Neural cell (in vitro differentiated cells): Measurements from ENCODE around the gene FHL2.

Source experiments
- CTCF ChIP-seq: fragments of 450-650 bp; IDR thresholded peaks from 2 replicates; pipeline ENCODE4 v1.5.1; 2014; ENCODE audit warnings: antibody characterized with exemption, mild to moderate bottlenecking, moderate library complexity; ENCODE audit not compliant: poor library complexity, severe bottlenecking
- EZH2 ChIP-seq: fragments of 200-600, 300-800 bp; shearing (Covaris generic), sonication (generic); IDR thresholded peaks from 2 replicates; pipeline ENCODE4 v1.6.1; 2014; ENCODE audit warnings: antibody characterized with exemption, low read length, borderline replicate concordance, mild to moderate bottlenecking; ENCODE audit not compliant: insufficient read depth, poor library complexity, severe bottlenecking
- POLR2AphosphoS5 ChIP-seq: IDR thresholded peaks from 2 replicates; pipeline ENCODE4 v1.6.1; 2012
- RAD21 ChIP-seq: fragments of 450-650 bp; conservative IDR thresholded peaks from 2 replicates; pipeline ENCODE4 v1.6.1; 2014; ENCODE audit warnings: antibody characterized with exemption, mild to moderate bottlenecking, moderate library complexity
- SMC3 ChIP-seq: fragments of 450-650 bp; conservative IDR thresholded peaks from 2 replicates; pipeline ENCODE4 v1.6.1; 2014; ENCODE audit warnings: antibody characterized with exemption, mild to moderate bottlenecking, moderate library complexity; ENCODE audit not compliant: poor library complexity

GRCh38 chr2:105427485-105427884 is 28.6 kb upstream of the FHL2 start:
- TF ChIP-seq CTCF: no peak
- no peak for TF ChIP-seq POLR2AphosphoS5
- TF ChIP-seq EZH2: no peak
- no peak for TF ChIP-seq RAD21
- TF ChIP-seq SMC3: no peak
